HG03457 (cell line): ENCODE results near the gene MRPS9.

Experiments
- ATAC-seq: cut with Tn5 transposase; IDR thresholded peaks from one replicate; pipeline ENCODE4 v1.9.1; 2021; ENCODE audit warnings: moderate number of reproducible peaks; ENCODE audit not compliant: unreplicated experiment

MRPS9 gene

DNA sequence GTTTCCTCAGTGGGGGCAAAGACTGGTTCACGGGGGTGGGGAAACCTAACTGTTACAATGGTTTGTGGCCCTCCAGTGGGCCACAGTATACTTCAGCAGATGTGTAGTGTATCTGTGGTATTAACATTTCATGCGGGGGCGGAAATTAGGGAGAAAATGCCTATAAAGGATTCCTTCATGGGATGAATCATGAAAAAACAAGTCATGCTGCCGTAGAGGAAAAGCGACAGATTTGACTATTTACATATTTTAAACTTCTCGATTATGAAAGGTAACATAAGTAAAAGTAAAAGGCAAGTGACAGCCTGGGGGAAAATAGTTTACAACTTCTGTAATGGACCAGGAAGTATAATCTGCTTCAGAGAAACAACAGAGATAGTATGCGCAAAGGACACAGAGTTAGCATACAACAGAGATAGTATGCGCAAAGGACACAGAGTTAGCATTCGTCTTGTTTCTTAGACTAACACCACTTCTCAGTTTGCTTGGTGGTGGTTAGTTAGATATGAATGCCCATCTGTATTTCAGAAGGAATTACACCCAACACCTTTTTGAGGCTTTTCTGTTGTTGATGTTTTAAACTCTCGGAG lies 41.1 kb downstream of the MRPS9 start:
- ATAC-seq = no peak

DNA sequence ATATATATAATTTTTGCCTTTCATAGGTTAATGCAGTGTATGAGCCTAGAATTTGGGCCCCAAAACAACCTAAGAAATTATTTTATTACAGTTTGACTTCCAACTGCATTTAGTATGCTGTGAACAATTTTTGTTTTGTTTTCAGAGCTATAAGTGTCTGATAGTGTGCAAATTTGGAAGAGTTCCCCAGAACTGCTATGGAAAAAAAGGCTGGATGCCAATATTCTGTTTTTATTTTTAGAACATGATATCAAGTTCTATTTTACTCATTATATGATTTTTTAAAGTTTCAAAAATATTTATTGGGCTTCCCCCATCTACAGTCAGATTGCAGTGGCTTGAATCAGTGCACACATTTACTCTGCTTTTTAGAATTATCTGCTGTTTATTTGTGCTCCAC lies 42.6 kb downstream of the MRPS9 start:
- no peak for ATAC-seq

DNA sequence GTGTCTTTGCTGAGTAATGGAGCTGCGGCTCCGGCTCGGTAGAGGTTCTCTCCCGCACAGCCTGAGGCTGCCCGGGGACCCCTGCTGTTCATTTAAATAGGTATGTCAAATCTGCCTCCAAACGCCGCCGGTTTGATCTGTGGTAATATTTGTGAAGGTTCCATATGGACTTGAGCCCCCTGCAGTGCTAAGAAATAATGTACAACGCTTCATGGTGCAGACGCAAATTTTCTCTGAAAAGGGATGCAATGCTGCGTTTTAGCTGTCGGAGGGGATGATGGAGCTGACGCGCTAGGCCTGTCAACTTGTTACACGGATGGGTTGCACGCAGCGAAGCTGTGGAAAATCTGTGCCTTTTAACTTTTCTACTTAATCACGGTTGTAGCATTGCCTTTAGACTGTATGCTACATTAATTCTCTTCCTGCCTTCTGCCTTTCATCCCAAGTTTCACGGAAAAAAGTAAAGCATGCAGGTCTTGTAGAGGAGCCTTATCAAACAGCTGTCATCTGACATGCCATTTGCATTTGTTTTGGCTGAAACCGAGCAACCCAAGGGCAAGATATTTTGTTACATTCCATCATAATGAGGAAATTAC lies 43.2 kb downstream of the MRPS9 start:
- no peak for ATAC-seq

DNA sequence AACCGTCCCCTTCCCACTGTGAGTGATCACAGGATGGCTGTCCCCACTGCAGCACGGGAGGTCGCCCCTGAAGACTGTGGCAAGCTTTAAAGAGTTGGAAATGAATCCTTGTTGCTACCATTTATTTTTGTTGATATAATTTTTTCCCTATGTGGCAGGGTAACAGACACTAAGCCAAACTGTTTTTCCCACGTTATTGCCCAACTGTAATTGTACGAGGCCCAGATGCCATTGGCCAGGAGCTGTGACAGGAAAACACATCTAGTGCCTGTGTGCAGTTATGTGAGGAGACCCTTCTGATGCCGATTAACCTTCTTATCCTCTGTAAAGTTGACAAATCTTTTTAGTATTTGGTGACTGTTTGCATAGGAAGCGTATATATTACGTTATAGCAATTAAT lies 44.2 kb downstream of the MRPS9 start:
- no peak for ATAC-seq

DNA sequence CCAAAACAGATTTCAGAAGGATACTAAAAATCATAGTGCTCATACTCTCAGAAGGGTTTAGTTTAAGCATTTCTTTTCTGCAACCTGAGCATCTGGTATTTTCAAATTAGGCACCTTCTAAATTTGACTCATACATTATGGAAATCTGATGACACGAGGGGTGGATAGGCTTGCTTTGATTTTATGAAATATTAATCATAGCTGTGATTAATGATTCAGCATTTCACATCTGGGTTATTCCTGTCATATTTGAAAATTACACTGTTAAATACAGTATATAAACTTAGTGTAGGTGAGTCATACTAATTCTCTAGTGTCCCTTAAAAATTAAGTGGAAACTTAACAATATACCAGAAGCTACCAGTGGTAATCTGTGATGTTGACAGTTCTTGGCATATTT lies 47.7 kb downstream of the MRPS9 start:
- no peak for ATAC-seq

DNA sequence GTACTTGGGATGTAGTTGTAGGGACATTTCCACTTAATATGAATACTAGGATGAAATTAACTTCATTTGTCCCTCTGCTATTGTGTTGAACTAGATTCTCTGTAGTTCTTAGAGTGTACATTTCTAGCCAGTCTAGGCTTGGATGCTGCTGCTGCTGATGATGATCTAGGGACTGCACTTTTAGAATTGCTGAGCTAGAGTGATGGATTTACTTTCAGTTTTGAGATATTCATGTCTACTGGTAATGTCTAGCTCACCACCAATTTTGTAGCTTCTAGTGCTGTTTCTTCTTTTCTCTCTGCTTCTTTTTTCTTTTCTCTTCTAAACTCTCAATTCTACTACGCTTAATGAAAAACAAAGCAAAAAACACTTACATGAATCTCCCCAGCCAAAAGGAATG lies 49.4 kb downstream of the MRPS9 start:
- ATAC-seq = no peak

DNA sequence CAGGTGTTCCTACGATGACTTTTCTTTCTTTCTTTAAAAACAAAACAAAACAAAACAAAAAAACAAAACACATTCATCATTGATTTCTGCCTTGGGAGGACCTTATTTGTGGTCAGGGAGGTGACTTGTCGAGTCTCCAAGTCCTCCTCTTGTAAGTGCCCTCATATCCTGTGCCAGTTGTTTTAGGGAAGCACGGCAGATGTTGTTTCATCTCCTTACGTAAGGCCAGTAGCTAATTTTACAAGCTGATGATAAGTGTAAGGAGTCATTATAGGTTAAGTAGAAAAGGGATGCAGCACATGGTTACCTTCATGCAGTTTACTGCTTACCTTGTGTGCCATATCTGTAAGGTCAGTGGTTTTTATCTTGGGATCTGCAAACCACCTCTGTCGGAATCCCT lies 52.2 kb downstream of the MRPS9 start:
- ATAC-seq = no peak

DNA sequence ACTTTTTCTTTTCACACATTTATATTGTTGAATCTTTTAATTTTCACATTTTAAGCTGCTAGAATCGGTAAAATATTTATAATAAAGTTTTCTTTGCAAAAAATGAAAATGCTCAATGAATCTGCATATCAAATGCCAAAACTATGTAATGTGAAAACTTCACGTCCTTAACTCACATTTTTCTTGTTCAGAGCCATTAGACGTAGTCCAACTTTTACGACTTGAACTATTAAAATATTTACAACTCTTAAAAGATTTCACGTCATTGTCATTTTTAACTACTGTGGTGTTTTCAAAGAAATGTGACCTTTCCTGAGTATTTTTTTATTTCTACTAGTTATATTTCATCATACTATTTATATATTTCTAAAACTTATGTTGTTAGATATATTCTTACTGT lies 54.9 kb downstream of the MRPS9 start:
- ATAC-seq = no peak

DNA sequence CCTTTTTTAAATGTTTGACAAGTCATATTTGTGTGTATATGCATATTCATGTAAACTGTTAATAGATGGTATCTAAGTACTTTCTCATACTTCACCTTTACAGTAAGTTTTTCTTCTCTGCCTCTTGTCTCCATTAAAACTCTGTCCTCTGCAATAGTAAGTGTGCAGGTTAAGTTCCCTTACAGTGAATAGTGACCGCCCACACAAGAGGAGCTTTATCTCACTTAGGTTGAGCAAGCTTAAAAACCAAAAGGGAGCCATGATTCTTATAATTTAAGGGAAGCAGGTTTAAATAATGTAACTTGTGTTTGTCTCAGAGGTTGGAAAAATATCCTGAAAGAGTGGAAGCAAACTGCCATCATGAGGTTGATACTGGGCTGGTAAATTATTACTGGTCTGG lies 61.3 kb downstream of the MRPS9 start:
- no peak for ATAC-seq

DNA sequence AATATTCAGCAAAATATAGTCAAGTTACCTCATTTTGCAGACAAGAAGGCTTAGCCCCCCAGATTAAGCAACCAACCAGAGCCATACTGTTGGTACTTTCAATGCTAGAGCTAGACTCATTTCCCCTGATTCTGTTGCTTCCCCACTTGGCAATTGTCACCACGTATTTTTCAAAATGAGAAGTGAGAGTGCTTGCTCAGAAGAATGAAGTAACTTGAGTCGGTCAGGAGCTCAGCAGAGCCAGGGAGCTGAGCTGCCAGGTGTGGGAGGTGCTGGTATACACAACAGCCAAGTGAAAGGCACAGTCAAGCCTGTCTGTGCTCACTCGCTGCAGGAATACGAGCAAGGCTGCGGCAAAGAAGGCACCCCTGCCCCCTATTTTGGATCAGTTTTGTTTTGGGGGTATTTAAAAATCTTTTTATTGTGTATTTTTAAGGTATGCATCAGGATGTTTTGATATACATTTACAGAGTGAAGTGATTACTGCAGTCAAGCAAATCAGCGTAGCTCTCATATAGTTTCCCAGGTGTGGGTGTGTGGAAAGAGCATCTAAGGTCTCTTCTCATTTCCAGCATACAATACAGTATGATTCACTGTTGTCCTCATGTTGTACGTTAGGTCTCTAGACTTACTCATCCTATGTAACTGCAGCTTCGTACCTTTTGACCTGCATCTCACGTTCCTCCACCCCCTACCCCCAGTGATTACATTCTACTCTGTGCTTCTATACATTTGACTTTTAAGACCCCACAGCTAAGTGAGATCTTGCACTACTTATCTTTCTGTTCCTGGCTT lies 62.4 kb downstream of the MRPS9 start:
- ATAC-seq = no peak

DNA sequence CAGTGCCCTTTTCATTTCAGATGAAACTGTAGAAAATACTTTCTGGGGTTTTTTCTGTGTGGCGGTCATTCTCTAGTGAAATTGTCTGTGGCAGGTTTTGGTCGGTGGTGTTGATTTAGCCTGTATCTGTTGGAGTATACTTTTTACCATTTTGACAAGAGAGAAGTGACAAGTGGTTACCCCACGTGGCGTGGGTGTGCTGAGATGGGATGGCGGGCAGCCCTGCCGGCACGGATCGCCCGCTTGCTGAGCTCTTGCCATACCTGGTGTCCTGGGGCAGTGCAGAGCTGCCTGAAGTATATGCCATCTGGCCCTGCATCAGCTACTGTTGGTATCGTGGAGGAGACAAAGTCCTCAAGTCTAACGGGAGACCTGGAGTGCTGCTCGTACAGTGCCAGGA lies 64.1 kb downstream of the MRPS9 start:
- ATAC-seq = no peak

DNA sequence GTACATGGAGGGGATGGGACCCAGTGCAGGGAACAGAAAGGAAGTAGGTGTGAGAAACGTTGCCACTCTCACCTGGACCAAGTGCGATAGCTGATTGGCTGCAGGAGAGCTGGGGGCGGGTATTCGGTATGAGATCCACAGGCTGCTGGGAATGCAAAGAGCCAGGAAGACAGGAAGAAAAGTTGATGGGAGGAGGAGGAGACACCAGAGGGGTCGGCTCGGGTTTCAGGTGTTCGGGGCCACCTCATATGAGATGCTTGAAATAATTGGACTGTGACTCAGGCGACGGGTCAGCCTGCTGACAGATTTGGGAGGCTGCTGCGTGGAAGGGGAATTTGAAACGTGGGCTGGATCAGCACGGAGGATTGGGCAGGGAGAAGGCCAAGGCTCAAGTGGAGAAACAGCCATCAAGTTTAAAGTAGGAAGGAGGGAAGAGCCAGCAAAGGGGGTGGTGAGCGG lies 65.1 kb downstream of the MRPS9 start:
- ATAC-seq = no peak

DNA sequence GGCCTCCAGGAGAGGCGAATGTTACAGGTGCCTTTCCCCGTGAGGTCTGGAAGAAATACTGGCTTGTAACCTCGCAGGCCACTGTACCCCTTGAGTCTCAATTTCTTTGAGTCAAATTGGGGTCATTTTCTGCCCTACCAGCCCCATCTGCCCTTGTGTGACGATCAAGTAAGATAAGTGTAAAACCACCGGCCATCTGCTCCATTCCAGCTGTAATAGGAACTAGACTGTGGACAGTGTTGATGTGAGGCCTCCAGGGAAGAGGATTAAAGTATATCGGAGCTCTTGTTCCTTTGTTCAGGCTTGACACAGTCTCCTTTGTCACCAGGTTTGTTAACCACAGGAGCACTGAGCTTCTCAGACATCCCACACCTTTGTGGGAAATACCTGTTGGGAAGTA lies 65.6 kb downstream of the MRPS9 start:
- no peak for ATAC-seq

DNA sequence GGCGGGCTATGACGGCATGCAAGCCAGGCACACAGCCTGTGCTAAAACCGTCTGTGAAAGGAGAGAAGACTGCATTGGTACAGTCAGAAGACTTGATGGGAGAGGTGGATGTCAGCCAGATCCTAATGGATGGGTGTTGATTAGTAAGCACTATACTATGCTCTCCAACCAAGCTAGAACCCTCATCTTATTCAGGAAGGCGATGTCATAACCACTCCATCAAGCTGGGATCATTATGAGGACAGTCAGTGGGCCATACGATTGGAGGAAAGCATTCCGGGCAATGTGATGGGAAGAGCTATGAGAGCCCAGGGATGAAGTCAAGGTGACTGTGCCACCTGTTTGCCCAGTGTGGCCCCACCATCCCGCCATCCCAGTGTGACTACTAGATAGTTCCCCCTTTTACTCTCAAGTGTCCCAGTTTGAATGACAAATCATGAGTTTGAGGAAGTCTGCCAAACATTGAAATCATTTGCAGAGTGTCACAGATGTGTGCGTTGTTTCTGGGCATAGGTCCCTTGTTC lies 66.4 kb downstream of the MRPS9 start:
- ATAC-seq = no peak

DNA sequence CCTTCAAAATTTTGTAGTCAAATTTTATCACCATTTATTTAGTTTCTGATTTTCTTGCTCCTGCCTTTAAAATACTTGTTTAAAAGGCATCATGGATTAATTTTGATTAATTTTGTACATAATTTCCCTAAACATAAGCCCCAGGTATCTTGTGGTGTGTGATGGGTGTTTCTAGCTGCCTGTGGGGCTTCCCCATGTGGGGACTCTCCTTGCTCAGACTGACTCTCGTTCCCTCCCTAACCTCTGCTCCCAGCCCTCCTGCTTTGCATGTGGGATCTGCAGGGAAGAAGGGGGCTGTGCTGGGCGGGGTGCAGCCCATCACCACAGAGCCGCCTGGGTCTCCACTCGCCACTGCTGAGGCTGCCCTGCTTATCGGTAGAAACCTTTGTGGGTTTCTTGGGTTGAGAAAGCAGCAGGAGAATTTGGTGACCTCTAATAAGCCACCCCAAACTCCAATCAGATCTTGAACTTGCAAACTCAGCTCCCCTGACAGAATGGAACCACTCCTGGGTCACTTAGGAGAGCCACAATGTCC lies 72.5 kb downstream of the MRPS9 start:
- no peak for ATAC-seq

DNA sequence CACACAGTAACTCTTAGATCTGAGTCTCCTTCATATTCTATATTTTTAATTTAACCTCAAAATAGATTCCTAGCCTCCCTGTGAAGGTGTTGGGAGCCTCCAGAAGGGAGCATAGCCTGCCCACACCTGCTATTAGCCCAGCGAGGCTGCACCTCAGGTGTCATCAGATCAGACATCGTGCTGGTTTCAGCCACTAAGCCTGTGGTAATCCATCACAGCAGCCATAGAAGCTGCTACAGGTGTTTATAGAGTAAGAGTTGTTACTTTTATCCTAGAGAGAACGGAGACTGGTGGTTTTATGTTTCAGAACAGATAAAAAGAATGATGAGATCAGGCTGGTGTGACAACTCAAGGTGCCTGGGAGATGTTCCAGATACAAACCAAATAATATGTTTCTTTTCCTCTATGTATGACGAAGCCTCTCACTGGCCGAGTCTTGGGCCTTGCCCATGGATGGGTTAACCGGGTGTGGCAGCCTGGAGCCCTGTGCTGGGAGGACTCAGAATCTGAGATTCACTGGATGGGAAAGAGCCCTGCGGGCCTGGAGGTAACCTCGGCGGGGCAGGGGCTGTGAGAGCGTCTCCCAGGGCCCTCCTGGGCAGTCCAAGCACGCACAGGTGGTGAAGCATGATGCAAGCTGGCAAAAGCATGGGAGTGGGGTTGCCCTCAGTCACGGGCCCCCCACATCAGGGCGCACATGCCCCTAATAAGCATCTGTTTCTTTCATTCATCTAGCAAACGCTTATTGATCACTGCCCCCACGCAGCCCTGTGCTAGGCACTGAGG lies 73.7 kb downstream of the MRPS9 start:
- no peak for ATAC-seq

DNA sequence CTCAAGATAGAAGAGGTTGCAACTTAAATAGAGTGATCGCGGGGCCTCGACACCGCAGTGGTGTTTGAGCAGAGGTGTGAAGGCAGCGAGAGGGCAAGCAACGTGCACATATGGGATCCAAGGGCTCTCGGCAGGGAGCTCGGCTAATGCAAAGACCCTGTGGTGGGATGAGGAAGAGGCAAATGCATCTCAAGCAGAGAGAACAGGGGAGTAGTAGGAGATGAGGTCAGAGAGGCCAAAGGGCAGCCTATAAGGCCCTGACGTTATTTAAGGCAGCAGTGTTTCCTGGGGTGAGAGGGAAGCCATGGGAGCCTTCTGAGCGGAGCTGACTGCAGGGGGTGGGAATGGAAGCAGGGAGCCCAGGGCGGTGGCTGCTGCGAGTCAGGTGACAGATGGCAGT lies 74.5 kb downstream of the MRPS9 start:
- no peak for ATAC-seq

DNA sequence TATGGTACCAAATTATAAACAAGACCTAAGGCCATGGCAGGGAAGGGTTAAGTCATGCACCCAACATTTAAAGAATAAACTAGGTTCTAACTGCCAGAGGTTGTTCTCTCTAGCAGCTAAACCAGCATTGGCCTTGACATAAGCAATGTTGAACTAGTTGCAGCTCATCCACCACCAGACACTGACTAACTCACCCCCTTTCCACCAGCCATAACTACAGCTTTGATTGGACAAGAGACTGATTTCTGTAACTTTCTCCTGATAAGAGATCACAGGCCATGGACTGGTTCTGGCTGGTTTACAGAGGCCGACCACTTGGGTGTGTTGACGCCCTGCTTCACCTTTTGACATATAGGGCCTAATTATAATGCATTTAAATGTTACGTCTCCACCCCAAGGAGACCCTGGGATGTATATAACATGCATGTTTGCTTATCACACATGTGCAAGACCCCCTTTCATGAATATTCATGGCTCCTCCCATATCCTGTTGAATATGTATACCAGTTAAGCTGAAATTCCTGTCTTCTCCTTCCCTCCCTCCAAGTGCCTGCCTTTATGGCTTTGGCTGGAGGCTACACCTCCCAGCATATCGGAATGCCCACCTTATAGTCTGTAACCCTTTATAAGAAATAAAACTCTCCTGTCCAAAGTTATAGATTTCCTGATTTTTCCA lies 75.9 kb downstream of the MRPS9 start:
- ATAC-seq = no peak

DNA sequence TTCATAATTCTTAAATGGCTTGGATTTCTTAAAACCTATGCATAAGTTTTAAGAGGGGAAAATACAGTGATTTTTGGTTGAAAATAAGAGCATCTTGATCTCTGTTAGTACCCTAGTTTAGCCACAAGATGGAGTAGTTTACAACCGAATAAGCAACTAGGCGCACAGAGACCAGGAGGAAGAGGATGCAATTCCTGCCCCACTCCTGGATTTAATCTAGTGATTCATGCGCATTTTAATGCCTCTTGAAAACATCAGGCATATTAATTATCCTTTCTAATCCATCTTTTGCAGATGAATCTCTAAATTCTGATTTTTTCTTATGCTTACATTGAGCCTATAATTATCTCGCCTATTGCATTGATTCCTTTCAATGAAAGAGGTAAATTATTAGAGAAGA lies 76.7 kb downstream of the MRPS9 start:
- ATAC-seq = no peak

DNA sequence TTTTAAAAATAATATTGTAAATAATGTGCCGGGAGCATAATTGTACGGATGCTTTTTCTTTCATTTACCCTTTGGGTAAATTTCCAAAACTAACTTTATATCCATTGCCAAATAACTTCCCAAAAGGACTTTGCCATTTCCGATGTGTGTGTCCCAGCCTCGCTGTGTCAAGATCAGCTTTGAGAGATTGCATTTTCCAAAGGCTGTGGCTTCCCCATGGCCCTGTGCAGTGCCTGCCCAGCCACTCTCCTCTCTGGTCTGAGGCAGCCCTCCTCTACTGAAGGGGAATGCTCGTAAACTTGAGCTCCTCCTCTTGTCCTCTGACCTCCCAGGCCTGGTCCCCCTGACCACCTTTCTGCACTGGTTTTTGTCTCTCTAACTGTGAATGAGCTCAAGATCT lies 78.5 kb downstream of the MRPS9 start:
- no peak for ATAC-seq

DNA sequence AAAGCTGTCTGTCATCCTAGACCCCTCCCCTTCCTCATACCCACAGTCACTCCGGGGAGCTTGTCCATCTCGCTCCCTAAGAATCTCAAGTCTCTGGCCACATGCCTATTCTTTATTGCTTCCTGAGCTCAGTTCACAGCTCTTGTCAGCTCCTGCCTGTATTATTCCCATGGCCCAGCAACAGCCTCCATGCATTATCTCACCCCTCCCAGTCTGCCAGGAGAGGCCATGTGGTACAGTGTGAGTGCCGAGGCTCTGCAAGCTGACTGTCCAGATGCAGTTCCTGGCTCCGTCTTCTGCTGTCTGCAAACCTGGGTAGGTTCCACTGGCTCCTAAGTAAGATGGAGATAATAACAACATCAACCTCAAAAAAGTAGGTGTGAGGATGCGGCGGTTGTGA lies 79.7 kb downstream of the MRPS9 start:
- ATAC-seq = no peak
